ENCODE data around the gene TK2.

The TK2 gene

DNA sequence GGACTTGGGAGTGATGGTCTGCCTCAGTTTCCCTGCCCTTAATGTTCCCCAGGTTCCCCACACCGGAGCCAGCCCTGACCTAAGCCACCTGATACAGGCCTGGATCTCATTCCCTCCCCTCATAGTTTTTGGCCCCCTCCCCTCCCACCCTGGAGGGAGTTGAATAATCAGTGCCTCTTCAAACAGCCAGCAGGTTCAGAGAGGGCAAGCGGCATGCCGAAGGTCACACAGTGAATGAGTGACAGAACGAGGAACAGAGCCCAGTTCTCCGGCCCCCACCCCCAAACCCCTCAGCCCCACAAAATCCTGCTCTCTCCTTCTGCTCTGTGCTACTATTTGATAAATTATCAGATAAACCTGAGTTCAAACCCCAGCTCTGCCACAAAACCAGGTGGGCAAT is 91.6 kb downstream of the TK2 start:
- TF ChIP-seq, protein P1, sequence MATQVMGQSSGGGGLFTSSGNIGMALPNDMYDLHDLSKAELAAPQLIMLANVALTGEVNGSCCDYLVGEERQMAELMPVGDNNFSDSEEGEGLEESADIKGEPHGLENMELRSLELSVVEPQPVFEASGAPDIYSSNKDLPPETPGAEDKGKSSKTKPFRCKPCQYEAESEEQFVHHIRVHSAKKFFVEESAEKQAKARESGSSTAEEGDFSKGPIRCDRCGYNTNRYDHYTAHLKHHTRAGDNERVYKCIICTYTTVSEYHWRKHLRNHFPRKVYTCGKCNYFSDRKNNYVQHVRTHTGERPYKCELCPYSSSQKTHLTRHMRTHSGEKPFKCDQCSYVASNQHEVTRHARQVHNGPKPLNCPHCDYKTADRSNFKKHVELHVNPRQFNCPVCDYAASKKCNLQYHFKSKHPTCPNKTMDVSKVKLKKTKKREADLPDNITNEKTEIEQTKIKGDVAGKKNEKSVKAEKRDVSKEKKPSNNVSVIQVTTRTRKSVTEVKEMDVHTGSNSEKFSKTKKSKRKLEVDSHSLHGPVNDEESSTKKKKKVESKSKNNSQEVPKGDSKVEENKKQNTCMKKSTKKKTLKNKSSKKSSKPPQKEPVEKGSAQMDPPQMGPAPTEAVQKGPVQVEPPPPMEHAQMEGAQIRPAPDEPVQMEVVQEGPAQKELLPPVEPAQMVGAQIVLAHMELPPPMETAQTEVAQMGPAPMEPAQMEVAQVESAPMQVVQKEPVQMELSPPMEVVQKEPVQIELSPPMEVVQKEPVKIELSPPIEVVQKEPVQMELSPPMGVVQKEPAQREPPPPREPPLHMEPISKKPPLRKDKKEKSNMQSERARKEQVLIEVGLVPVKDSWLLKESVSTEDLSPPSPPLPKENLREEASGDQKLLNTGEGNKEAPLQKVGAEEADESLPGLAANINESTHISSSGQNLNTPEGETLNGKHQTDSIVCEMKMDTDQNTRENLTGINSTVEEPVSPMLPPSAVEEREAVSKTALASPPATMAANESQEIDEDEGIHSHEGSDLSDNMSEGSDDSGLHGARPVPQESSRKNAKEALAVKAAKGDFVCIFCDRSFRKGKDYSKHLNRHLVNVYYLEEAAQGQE (IDR thresholded peaks at IDR 0.05; ENCODE audit: low read depth), result no peak

Data from Ishikawa (cell line).